HG02884 (cell line): ENCODE measurements around the gene NOS1AP.

Experiments
- ATAC-seq: cut with Tn5 transposase; IDR thresholded peaks from one replicate; pipeline ENCODE4 v1.9.1; 2021; ENCODE audit warnings: mild to moderate bottlenecking, moderate library complexity; ENCODE audit not compliant: unreplicated experiment

The NOS1AP gene

DNA sequence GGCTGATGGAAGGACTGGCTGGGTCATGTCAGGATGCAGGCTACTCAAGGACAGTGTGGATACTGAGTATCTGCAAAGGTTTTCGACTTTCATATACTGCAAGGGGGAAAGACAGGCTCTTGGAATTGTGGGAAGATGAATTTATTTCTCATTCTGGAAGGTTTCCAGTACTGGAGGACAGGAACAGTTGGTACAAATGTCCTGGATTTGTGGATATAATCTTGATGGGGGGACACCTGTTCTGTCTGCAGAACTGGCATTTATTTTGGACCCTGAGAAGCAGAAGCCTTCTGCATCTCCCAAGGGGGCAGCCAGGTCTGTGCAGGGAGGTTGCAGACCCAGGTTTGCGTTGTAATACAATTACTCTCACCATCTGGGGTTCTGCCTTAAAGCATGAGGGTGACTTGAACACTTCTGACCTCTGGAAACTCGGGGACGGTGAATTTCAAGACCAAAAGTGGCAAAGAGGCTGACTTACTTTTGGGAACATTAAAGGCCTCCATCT lies 65.8 kb downstream of the NOS1AP start:
- no peak for ATAC-seq

DNA sequence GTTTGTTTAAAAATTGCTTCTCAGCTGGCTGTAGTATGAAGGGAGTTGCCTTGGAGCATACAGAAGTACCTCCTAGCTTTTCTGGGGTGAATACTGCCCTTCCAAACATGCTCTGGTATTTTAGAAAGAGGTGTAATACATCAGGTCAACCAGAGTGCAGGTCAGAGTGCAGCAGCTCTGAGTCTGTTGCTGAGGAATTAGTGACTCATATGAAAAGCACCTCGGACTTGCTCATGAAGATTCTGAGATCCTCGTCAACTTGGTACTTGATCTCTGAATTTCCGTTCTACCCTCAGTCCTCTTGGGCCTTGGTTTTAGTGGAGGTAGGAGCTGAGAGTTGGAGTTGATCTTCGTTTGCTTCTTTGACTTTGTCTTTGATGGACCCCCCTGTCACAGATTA lies 67.3 kb downstream of the NOS1AP start:
- ATAC-seq = no peak

DNA sequence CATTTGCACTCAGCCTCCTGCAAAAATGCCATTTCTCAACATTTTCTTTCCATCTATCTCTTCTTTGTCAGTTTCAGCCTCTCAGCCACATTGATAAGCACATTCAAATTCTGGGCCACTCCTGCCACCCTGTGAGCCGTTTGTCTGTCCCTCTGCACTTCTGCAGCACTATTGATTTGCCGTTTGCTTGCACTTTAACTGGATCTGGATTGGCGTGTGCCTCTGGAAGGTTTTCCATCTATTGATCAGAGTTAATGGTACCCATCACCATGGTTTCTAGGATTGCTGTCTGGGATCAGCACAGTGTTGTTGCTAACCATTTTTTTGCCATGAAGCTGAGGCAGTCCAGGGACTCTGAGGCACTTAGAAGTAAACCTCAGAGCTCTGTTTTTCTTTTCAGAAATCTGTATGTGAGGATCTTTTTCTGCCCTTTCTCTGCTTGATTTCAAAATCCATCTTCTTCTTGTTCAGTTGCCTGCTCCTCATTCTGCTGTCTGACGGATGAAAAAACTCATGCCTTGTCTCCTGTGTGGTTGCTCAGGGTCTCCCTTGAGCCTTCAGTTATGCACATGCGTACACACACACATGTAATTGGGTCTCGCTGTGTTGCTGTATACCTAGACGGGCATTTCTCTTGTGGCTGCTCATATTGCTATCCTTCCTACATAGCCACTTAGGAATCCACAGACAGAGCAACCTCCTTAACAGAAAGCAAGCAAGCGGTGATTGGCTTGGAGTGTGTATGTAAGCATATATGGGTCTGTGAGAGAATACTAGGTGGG lies 67.9 kb downstream of the NOS1AP start:
- no peak for ATAC-seq

DNA sequence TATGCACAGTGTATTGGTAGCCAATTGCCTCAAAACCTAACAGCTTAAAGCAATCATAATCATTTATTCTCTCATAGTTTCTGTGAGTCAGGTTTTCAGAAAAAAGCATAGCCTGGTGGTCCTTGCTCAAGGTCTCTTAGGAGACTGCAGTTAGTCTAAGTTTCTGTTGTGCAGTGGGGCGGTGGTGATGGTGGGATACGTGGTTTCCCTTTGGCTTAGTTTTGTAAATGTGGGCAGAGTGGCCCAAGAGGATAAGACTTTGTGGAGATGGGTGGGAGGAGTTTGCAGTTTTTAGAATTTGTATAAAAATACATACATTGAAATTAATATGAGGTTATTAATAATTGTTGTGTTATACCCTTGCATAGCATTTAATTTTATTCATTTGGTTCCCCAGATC lies 68.6 kb downstream of the NOS1AP start:
- ATAC-seq = no peak

DNA sequence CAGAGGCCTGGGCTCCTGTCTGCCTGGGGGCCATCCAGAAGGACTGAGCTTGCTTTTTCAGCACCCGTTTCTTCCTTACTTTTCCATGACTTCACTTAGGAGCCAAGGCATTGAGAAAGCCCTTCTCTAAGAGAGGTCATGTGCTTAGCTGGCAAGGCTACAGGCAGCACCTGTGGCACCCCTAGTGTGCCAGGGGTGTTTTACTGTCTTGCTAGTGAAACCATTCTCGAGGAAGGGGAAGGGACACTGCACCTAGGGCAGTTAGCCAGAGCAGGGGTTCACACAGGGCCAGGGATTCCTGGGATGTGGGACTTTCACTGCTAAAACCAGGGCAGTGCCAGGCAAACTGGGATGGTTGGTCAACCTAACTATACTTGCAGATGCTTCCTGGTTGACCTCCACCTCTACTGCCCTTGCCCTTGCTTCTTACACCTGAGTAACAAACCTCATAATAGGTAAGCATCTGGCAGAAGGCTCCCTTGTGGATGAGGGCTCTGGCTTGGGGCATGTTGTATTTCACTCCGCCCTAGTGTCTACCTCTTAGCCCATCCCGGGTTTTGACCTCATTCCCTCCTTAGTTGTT lies 69.2 kb downstream of the NOS1AP start:
- ATAC-seq = no peak

DNA sequence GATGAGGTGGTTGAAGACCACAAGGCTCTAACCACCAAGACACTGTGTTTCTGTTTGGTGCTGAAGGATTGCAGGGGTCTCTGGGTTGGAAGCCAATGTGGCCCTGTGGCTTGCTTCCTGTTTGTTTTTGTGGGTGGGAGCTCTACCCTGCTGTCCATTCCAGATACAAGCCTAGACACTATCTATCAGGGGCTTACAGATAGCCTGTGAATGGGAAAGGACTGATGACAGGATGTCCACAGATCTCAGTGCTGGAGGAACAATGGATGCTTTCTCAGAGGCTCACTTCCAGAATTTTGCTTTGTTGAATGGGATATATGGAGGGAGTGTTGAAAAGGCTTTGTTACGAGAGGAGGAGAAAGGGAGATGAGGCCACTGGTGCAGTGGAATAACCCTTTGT lies 69.7 kb downstream of the NOS1AP start:
- ATAC-seq = no peak

DNA sequence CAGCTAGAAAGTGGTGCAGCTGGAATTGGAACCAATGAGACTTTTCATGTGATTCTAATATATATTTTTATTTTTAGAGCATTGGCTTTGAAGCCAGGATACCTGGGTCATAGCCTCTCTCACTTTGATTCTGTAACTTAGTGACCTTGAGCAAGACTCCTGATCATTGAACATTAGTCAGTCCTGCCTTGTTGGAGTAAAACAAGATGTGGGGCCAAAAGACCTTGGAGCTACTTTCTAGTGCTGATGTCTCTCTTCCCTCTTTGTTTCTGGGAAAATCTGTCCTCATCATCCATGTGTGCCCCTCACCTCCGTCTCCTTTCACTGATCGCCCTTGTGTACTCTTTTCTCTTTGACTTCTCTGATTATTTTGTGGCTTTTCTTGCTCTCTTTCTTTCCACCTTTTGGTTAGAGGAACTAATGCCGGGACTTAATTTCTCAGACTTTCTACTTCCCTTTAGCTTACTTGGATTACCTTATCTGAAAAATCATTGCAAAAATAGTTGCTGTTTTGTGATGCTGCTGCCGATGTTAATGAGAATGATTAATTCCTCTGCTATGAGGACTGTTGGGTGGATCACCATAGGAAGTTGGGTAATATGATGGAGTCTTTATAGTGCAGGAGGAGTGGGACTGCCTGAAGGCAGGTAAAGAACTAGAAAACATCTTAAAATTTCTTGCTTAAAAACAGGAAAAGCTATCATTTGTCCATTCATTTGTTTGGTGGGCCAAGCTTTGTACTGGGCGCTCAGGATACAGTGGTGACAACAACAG lies 72.0 kb downstream of the NOS1AP start:
- no peak for ATAC-seq

DNA sequence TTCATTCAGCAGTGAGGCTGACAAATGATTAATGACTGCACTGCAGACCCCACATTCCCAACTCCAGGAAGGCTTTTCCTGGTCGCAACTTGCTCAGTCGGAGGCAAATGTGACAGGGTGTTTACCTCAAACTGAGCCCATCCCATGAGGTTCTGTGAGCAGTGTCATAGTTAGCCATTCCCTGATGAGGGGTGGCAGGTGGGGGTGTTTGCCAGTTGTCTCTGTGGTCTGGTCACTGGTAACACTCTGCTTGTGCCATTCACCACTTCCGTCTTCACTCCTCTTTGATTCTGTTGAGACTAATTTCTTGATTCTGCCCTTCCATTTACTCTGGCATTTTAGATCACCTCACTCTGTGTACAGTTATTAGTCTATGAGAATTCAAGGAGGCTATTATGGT lies 73.5 kb downstream of the NOS1AP start:
- no peak for ATAC-seq

DNA sequence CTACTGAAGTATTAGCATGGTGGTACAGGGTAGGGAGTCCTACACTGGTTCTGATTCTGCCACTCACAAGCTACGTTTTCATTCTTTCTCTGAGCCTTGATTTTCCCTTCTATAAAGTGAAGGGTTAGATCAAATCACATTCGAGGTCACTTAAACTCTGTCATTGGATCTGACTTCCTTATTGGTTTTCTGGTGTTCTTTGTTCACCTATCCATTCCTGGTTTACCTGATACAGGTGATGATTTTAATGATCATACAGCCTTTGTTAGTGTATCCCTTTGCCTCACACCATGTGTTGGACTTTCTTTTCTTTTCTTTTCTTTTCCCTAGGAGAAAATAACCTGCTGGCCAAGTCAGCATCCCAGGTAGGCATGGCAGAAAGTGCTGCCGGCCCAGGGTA lies 74.8 kb downstream of the NOS1AP start:
- no peak for ATAC-seq

DNA sequence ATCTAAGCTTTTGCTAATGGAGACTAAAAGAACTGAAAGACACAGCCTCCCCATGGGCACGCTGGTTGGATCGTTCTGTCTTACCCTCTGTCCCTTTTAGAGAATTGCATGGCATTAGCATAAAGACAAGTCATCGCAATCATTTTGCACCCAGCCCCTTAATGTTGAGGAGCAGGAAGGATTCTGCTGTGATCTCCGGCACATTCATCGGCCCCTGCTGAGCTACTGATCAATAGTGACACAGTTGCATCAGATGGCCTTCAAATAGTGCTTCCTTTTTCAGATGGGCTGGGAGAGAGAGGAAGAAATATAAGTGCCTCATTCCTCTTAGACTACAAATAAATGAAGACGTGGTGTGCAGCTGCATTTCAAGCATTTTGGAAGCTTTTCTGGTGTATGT lies 75.4 kb downstream of the NOS1AP start:
- no peak for ATAC-seq

DNA sequence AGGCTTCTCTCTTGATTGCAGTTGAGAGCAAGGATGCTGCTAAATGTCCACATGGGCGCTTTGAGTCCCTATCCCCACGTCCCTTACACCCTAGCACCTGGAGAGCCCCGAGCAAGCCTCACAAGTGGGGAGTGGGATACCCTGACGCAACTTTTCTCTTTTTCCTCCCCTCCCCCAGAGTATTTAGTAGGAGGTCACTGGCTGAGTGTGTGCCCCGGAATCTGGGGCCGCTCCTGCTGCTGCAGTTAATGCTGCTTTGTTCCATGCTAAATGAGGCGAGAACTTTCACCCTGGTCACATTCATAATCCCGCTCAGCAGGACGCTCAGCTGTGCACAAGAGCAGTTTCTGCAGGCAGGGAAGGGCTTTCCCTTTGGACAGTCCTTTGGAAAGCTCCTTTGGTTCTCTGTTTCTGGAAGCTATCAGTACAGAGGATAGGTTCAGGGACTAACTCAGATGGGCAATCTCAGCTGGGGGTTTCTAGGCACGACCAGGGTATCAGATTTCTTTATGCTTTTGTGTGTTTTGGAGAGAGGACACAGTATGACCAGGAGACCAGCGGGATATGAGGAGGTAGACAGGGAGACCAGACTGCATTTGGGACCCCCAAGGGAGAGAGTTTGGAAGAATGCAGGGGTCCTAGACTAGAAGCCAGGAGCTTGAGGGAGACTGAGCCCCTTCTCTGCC lies 75.9 kb downstream of the NOS1AP start:
- ATAC-seq = no peak

DNA sequence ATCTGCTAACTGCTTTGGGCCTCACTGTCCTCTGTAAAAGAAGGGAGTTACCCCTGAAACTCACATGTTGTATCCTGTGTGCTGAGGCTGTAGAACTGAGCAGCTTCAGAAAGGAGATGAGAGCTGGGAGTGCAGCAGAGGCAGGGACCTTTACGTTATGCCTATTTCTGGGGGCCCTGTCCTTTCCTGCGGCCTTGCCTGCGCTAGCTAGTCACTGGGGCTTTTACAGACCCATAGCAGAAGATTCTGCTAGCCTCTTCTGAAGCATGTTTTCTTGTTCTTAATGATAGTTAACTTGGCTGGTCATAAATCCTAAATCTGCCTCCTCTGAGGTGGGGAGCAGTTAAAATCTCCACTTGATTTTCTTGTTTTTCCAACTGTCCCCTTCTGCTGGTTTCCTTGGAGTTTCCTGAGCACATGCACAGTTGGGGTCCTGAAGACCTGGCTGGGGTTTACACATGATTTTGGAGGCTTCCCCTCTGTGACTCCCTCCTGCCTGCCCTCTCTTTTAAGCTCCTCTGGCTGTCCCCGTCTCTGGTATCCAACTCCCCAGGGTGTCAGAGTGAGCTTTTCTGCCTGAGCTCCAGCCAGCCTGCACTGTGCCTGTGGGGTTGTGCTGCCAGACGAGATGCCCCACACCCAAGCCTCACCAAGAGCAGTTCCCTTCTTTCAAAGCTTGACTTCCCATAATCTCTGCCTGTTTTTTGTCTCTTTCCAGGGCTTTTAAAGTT lies 76.6 kb downstream of the NOS1AP start:
- ATAC-seq = no peak

DNA sequence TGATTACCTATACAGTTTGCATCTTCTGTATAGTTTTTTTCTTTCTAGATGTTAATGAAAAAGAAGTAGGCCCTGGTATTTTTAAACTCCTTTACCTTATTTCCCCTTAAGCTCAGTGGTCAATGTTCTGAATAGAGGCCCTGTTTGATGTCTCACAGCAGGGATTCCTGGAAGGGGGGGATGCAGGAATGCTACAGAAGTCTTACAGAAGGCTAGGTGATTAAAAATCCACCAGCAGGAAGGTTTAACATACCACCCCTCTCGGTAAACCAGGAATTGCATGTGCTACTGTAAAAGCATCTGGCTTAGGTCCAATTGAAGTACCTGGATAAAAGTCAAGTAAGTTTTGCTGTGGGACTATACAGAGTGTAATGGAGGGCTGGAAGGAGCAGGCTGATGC lies 78.3 kb downstream of the NOS1AP start:
- ATAC-seq = no peak

DNA sequence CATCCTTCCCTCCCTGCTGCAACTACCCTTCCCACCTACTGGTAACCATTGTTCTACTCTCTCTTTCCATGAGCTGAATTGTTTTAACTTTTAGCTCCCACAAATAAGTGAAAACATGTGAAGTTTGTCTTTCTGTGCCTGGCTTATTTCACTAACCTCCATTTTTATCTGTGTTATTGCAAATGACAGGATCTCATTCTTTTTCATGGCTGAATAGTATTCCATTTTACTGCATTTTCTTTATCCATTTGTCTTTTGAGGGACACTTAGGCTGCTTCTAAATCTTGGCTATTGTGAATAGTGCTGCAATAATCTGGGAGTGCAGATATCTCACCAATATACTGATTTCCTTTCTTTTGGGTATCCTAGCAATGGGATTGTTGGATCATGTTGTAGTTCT lies 80.6 kb downstream of the NOS1AP start:
- no peak for ATAC-seq

DNA sequence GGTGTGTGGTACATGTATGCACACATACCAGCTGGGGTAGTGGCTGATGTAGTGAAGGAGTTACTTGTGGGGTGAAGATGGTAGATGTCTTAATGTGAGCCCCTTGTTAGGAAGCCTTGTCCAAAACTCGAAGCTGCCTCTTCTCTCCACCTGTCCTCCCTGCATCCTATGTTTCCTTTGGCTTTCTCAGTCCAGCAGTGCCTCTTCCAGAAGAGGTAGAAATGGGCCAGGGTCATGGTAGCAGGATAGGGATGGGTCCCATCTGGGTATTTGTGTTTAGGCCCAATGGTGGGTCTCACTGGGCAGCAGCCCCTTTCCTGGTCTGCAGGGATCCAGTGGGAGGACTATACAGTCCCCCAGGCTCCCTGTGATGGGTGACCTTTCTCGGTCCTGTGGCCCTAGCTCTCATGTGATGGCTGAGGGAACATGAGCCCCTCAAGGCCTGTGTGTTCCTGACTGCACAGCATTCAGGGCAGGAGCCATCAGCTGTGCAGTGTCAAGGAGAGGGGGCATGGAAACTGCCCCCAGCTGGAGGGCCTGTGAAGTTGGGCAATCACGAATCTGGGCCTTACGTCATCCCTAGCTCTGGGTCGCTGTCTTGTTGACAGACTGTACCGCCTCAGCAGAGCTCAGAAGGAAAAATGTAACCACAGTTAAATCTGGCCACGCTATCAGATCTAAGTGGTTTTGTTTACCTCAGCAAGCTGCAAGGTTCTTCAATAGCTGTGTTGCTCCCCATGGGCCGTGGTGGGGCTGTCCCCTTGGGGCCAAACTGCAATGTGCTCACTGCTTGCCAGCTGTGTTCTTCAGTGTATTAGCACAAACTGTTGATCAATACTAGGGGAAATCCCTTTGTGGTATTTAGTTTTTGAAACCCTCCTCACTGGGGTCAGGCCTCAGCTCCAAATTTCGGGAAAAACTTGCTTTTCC lies 82.7 kb downstream of the NOS1AP start:
- ATAC-seq = peak; percentile 88

DNA sequence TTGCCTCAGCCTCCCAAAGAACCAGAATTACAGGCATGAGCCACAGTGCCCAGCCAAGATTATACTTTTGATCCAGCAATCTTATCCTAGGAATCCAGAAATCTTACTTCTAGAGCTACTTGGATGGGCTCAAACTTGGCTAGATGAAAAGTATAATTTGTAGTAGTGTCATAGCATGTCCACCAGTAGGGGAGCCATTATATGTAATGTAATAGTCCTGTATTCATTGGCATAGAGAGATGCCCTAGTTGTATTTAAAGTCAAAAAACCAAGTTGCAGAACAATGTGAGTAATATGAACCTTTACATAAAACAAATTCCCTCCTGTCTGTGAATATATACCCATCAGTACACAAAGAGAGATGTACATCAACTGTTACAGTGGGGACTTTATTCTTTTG lies 83.9 kb downstream of the NOS1AP start:
- ATAC-seq = no peak

DNA sequence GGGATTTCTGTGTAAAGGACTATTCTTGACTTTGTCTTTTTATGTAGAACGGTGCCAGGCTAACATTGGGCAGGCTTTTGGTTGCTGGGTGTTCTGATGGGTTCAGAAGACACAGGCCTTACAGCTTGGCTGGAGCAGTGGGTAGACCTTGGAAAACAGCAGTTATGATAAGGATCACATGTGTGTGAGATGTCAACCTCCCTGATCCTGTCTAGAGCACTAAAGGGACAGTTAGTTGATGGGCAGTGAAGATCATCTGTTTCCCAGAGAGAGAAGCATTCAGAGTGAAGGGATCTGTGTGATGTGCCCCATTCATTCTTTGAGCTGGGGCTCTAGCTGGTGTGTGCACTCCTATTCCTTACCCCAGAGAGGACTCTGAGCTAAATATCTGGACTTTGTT lies 88.0 kb downstream of the NOS1AP start:
- no peak for ATAC-seq

DNA sequence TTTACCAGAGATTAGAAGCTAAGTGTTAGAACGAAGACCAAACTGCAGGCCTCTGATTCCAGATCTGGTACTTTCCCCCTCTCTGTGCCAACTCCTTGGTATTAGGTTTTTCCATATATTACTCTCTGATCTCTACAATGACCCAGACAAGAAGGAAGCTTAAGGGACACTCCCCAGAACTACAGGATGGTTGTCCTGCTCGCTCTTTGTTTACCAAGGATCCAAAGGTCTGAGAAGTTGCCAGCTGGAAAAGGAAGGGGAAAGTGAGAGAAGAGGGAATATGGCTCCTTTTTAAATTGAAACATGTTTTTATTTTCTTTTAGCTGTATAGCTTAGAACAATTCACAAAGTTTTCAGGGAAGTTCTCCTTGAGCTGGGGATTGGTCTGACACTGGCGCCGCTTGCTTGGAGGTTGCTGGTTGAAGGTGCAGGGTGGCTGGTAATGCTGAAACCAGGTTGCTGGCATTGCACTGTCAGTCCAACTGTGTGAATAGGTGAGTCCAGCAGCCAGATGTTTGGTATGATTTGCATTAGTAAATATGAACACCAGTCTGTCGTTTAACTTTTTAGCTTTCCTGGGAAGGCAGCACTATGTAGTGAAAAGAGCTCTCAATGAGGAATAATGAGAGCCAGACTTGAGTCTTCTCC lies 89.3 kb downstream of the NOS1AP start:
- no peak for ATAC-seq

DNA sequence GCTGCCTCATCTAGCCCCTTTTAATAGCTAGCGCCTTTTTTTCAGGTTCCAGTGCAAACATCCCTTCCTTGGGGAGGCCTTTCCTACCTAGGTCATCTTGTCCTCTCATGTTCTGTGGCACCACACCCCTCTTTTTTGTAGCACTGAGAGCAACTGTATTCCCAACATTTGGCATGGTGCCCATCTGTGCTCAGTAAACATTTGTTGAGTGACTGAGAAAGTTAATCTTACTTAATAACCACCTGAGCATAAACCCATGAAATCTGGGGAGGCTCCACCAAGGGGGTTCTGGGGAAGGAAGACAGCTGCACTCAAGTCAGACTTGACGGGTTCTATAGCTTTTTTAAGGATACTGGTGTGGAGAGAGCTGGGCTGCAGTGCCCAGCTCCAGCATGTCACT lies 90.0 kb downstream of the NOS1AP start:
- no peak for ATAC-seq
